Measurements from ENCODE around the gene ANKRA2.

DNA sequence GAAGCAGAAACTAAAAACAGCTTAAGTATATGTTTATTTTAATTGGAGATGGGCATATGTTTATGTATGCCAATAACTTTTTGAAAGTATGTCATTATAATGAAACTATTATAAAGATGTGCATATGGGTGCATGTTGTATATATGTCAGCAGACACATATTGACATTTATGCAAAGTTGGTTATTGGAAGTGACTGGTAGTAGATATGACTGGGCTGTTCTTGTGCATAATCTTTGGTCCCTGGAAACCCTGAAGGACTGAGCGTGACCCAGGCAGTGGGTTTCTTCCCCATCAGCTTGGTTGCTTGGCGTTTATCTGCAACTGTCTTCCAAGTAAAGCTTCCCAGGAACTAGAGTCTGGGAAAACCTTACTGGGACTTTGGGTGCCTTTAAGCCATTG is 25.7 kb downstream of the ANKRA2 start:
- TF ChIP-seq, protein P1, sequence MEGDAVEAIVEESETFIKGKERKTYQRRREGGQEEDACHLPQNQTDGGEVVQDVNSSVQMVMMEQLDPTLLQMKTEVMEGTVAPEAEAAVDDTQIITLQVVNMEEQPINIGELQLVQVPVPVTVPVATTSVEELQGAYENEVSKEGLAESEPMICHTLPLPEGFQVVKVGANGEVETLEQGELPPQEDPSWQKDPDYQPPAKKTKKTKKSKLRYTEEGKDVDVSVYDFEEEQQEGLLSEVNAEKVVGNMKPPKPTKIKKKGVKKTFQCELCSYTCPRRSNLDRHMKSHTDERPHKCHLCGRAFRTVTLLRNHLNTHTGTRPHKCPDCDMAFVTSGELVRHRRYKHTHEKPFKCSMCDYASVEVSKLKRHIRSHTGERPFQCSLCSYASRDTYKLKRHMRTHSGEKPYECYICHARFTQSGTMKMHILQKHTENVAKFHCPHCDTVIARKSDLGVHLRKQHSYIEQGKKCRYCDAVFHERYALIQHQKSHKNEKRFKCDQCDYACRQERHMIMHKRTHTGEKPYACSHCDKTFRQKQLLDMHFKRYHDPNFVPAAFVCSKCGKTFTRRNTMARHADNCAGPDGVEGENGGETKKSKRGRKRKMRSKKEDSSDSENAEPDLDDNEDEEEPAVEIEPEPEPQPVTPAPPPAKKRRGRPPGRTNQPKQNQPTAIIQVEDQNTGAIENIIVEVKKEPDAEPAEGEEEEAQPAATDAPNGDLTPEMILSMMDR (IDR thresholded peaks at IDR 0.05; ENCODE audit: insufficient read depth, low read length, poor library complexity, severe bottlenecking): no peak
- TF ChIP-seq EZH2phosphoT487 (conservative IDR thresholded peaks at IDR 0.05; ENCODE audit: low read length): no peak
